GM12872 (cell line): ENCODE results near the gene SERPINA10.

Experiments
- TF ChIP-seq, protein P1 (sequence below): IDR thresholded peaks from 3 replicates; pipeline ENCODE4 v1.5.1; 2011; ENCODE audit warnings: low read depth, mild to moderate bottlenecking, low read length, moderate library complexity; ENCODE audit not compliant: insufficient read depth

Gene SERPINA10

GRCh38 chr14:94332587-94332986, 39.5 kb upstream of the SERPINA10 start:
- TF ChIP-seq, protein P1, sequence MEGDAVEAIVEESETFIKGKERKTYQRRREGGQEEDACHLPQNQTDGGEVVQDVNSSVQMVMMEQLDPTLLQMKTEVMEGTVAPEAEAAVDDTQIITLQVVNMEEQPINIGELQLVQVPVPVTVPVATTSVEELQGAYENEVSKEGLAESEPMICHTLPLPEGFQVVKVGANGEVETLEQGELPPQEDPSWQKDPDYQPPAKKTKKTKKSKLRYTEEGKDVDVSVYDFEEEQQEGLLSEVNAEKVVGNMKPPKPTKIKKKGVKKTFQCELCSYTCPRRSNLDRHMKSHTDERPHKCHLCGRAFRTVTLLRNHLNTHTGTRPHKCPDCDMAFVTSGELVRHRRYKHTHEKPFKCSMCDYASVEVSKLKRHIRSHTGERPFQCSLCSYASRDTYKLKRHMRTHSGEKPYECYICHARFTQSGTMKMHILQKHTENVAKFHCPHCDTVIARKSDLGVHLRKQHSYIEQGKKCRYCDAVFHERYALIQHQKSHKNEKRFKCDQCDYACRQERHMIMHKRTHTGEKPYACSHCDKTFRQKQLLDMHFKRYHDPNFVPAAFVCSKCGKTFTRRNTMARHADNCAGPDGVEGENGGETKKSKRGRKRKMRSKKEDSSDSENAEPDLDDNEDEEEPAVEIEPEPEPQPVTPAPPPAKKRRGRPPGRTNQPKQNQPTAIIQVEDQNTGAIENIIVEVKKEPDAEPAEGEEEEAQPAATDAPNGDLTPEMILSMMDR = no peak

DNA sequence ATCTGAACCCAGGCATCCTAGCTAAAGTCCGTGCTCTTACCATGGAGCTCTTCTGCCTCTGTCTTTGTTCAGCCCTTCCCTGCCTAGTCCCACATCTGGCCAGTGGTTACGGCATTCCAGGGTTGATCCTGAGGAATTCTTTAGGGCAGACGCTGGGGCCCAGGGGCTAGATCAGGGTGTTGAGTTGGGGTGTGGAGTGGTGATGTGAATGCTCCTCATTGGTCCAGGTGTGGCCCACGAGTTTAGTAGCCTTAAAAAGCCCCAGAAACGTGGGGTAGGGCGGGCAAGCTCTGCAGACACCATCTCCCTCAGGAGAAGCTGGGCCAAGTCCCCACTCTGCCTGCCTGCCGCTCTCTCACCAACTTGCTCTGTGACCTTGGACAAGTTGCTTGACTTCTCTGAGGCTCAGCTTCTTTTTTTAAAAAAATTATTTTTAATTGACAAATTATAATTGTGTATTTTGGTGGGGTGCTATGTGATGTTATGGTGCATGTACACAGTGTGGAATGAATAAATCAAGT, 39.1 kb upstream of the SERPINA10 start:
- TF ChIP-seq, protein P1 = no peak

- TF ChIP-seq, protein P1 = no peak
These were observed 38.4 kb upstream of the SERPINA10 start for GRCh38 chr14:94331462-94331861.

DNA sequence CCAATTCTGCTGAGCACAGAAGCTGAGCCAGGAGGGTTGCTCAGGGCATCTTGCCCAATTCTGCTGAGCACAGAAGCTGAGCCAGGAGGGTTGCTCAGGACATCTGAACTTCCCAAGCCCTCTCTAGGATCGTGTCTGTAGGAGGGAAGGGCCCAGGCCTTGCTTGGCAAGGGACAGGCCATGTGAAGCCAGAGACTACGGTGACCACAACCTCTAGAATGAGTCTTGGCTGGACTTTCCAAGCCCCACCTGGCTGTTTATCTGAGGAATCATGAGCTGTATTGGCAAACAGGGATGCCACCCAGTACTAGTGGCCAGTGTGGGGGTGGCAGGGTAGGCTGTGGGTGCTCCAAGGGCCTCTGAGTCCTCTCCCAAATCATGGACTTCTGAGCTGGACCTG, 37.8 kb upstream of the SERPINA10 start:
- TF ChIP-seq, protein P1 = no peak

GRCh38 chr14:94330432-94330831, 37.4 kb upstream of the SERPINA10 start:
- TF ChIP-seq, protein P1 = no peak

DNA sequence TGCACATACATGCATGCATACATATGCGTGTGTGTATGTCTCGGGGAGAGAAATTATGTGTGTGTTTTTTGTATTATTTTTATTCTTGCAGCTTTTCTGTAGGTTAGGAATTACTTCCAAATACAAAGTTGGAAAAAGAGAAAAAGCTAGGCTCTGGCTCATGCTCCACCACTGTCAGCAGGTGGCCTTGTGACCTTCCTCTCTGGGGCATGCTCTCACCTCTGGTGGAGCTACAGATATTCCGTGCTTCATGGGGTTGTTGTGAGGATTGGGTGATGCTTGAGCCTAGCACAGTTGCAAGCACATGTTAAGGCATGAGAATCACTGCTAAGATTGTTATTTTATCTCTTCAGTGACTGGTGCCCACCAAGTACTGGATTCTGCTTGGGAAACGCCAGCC, 36.8 kb upstream of the SERPINA10 start:
- TF ChIP-seq, protein P1 = no peak

DNA sequence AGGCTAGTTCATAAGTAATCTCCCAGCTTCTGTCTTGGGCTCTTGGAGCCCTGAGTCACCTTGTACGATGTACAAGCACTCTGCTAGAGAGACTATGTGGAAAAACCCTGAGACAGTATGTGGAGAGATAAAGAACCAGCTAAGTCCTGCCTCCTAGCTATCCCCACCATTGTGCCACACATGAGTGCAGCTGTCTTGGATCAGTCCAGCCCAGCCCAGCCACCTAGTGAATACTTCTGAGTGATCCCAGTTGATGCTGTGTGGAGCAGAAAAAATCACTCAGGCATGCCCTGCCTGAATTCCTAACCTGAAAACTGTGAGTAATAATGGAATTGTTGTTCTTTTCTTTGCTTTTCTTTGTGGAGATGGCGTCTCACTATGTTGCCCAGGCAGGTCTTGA, 35.1 kb upstream of the SERPINA10 start:
- TF ChIP-seq, protein P1 = no peak
